ENCODE measurements around the gene GAN. TPM values are rescaled to one million over a fixed set of nuclear protein-coding genes. Genes with fewer than 3 reads are reported as not detected.

Gene GAN
- total RNA-seq, 1 donor: 9.1 TPM

DNA sequence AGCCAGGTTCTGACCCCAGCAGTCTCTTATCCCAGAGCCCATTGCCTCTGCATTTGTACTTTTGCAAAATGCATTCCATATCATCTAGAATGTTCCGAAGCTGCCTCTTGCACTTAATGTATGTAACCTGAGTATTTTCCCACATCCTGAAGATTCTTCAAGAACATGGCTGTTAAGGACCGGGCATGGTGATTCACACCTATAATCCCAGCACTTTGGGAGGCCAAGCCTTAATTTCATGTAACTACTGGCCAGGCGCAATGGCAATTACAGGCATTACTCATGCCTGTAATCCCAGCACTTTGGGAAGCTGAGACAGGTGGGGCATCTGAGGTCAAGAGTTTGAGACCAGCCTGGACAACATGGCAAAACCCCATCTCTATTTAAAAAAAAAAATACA is 31.7 kb upstream of the GAN start:
- no peak for TF ChIP-seq CTCF (IDR thresholded peaks at IDR 0.05; ENCODE audit: insufficient read depth, low read depth, low read length)
- no peak for DNase-seq (ENCODE audit: low read depth)
- H3K4me3 ChIP-seq (ENCODE audit: low read depth, low read length): no peak overlapping the region

- no peak for DNase-seq (ENCODE audit: low read depth)
- H3K4me3 ChIP-seq (ENCODE audit: low read depth, low read length): no peak overlapping the region
- no peak for TF ChIP-seq CTCF (IDR thresholded peaks at IDR 0.05; ENCODE audit: insufficient read depth, low read depth, low read length)
These were observed 29.7 kb upstream of the GAN start for GRCh38 chr16:81284995-81285600.

DNA sequence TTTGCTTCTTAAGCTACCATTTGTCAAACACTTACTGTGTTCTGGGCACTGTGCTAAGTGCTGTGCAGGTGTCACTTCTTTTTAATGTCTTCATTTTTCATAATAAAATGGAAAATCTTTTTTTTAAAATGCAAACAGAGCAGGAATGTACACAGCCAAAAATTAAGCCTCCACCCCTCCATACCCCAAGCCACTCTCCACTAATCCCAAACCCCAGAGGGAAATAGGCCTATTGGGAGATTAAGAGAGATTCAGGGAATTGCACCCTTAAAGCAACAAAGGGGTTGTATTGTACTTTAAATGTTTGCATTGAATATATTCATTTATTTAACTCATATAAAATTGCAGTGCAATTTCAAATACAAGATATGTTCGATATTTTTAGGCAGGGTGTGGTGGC is 28.6 kb upstream of the GAN start:
- H3K4me3 ChIP-seq (ENCODE audit: low read depth, low read length): no peak overlapping the region
- TF ChIP-seq CTCF (IDR thresholded peaks at IDR 0.05; ENCODE audit: insufficient read depth, low read depth, low read length): no peak
- no peak for DNase-seq (ENCODE audit: low read depth)

- TF ChIP-seq CTCF (IDR thresholded peaks at IDR 0.05; ENCODE audit: insufficient read depth, low read depth, low read length): no peak
- H3K4me3 ChIP-seq (ENCODE audit: low read depth, low read length): no peak overlapping the region
- no peak for DNase-seq (ENCODE audit: low read depth)
These were observed 23.6 kb upstream of the GAN start for GRCh38 chr16:81291117-81291516.

DNA sequence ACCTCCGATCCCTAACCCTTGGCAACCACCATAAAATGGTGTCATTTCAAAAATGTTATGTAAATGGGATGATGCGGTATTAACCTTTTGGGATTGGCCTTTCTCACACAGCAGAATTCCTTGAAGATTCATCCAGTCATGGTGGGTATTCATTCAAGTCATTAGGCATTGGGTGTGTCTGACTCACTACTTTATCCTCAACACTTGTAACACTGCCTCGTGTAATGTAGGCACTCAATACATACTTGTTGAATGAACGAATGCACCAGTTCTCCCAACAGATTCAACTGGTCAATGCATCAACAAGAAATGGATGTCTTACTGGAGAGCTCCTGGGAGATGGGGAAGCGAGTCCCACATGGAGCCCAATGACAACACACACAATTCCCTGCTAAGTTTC is 21.8 kb upstream of the GAN start:
- DNase-seq (ENCODE audit: low read depth): no peak
- TF ChIP-seq CTCF (IDR thresholded peaks at IDR 0.05; ENCODE audit: insufficient read depth, low read depth, low read length): no peak

DNA sequence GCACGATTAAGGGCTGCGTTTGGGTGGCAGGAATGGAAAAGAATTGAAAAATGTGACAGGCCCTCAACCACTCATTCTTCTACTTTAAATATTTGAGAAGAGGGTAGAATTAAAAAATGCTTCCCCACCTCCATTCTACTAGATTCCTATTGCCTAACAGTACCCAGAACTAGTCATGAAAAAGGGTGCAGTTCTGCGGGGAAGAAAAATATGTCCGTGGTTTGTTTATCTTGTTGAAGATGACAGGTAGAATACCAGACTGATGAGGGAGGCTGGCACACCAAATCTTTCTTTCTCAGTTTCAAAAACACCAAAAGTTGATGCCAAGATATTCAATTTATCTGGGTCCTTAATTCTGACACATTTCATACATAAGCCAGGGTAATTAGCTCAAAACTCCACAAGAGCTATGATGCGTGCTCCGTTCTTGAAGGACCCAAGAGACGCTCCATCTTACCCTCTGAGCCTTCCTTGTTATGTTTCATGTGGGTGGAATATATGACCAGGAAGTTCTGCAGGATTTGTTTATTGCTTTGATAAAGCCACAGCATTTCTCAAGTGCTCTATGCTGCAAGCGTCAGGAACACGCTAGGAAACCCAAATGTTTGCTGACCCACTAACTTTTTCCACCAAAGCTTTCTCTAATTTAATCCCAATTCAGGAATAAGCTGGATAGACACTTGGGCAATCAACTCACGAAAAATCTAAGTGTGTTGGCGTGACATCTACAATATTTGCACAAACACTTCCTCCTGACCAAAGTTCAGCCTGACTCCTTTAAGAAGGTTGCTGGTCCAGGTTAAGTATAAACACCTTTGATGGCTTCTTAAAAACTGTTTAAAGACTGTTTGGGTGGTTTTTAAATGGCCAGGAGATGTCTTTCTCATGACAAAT is 20.6 kb upstream of the GAN start:
- DNase-seq (ENCODE audit: low read depth): peak; percentile 69
- TF ChIP-seq CTCF (IDR thresholded peaks at IDR 0.05; ENCODE audit: insufficient read depth, low read depth, low read length): no peak
- no peak overlapping the region for H3K4me3 ChIP-seq (ENCODE audit: low read depth, low read length)

More for the DNA sequence above, 21.8 kb upstream of the GAN start:
- H3K4me3 ChIP-seq (ENCODE audit: low read depth, low read length): no peak overlapping the region
